ENCODE data around the gene NRL. TPM values are rescaled to one million over a fixed set of nuclear protein-coding genes. Genes with fewer than 3 reads are reported as not detected.

NRL gene
- total and polyA plus RNA-seq, 2 donors from 2014 or later, result 4.9 to 5.5 TPM

- intact Hi-C loops (cut with DNase I), result no loop called here
- no peaks in the 10 kb centered on the region for H3K36me3 ChIP-seq (ENCODE audit: control insufficient read depth in 2 of 3, insufficient read depth in 3 of 3, low read length in 3 of 3)
- no peak within 1 kb of the TSS for H3K9ac ChIP-seq (ENCODE audit: low read length in 3 of 3)
- DNase-seq, result peak in 3 of 5 donors; percentile 18 to 78 (median 20)
- peaks cover 0 to 18% (median 13%) of the 10 kb centered on the region in 3 donors for H3K4me1 ChIP-seq (ENCODE audit: control insufficient read depth in 2 of 3, insufficient read depth in 2 of 3, low read depth in 1 of 3, low read length in 3 of 3)
- H3K27ac ChIP-seq (ENCODE audit: low read depth in 2 of 2, low read length in 2 of 2), result peak within 1 kb of the TSS; percentile 58 to 90
- TF ChIP-seq, protein P1, sequence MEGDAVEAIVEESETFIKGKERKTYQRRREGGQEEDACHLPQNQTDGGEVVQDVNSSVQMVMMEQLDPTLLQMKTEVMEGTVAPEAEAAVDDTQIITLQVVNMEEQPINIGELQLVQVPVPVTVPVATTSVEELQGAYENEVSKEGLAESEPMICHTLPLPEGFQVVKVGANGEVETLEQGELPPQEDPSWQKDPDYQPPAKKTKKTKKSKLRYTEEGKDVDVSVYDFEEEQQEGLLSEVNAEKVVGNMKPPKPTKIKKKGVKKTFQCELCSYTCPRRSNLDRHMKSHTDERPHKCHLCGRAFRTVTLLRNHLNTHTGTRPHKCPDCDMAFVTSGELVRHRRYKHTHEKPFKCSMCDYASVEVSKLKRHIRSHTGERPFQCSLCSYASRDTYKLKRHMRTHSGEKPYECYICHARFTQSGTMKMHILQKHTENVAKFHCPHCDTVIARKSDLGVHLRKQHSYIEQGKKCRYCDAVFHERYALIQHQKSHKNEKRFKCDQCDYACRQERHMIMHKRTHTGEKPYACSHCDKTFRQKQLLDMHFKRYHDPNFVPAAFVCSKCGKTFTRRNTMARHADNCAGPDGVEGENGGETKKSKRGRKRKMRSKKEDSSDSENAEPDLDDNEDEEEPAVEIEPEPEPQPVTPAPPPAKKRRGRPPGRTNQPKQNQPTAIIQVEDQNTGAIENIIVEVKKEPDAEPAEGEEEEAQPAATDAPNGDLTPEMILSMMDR (IDR thresholded peaks at IDR 0.05; ENCODE audit: borderline replicate concordance, extremely low read depth, insufficient read depth), result no peak
- no peaks in the 10 kb centered on the region for H3K27me3 ChIP-seq (ENCODE audit: control insufficient read depth, insufficient read depth, low read length)
- H3K4me3 ChIP-seq (ENCODE audit: low read length in 3 of 3), result no peak within 1 kb of the TSS
- FAIRE-seq, result no peak
- no peaks in the 10 kb centered on the region for H3K9me3 ChIP-seq (ENCODE audit: control insufficient read depth in 2 of 3, insufficient read depth in 1 of 3, low read length in 3 of 3)
Measured at GRCh38 chr14:24130380-24130716, 15.6 kb upstream of the NRL start, which contains the start of gene FITM1. Gene FITM1, plus strand, starts transcription at chr14:24130659. Its CDS starts 905 bp downstream, at chr14:24131564.

DNA sequence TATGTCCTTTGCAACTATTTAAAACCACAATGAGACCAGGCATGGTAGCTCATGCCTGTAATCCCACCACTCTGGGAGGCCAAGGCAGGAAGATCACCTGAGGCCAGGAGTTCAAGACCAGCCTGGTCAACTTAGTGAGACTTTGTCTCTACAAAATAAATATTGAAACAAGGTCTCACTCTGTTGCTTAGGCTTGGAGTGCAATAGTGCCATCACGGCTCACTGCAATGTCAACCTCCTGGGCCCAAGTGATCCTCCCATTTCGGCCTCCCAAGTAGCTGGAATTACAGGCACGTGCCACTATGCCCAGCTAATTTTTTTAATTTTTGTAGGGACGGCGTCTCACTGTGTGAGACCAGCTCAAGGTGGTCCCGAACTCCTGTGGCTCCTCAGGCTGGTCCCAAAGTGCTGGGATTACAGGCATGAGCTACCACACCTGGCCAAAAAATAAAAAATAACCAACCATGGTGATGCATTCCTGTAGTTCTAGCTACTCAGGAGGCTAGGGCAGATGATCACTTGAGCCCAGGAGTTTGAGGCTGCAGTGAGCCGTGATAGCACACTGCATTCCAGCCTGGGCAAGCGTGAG lies 14.8 kb upstream of the NRL start:
- no peak for FAIRE-seq

DNA sequence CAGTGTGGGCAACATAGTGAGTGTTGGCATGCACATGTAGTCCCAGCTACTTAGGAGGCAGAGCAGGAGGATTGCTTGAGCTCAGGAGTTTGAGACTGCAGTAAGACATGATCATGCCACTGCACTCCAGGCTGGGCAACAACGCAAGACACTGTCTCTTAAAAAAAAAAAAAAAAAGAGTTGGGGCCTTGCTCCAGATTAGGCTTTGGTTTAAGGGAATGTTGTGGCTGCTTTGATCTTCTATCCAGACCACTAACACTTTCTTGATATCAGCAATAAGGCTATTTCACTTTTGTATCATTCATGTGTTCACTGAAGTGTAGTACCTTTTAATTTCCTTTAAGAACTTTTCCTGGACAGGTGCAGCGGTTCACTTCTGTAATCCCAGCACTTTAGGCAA lies 12.9 kb upstream of the NRL start:
- Histone ChIP-seq H3K27ac (ENCODE audit: low read depth in 2 of 2, low read length in 2 of 2) (no peak overlapping the region), H3K4me1 (ENCODE audit: control insufficient read depth in 2 of 3, insufficient read depth in 2 of 3, low read depth in 1 of 3, low read length in 3 of 3) (peaks cover 0 to 16% (median 10%) of the 10 kb centered on the region in 3 donors), H3K4me3 (ENCODE audit: low read length in 3 of 3) (no peak overlapping the region), H3K9me3 (ENCODE audit: control insufficient read depth in 2 of 3, insufficient read depth in 1 of 3, low read length in 3 of 3) (no peaks in the 10 kb centered on the region), H3K27me3 (ENCODE audit: control insufficient read depth, insufficient read depth, low read length) (no peaks in the 10 kb centered on the region), H3K36me3 (ENCODE audit: control insufficient read depth in 2 of 3, insufficient read depth in 3 of 3, low read length in 3 of 3) (peaks cover 0 to 13% (median 10%) of the 10 kb centered on the region in 3 donors), H3K9ac (ENCODE audit: low read length in 3 of 3) (no peak overlapping the region)
- intact Hi-C loops (cut with DNase I), result no loop called here
- no peak for FAIRE-seq
- TF ChIP-seq, protein P1 (IDR thresholded peaks at IDR 0.05; ENCODE audit: borderline replicate concordance, extremely low read depth, insufficient read depth), result no peak
- DNase-seq, result no peak

More for the DNA sequence above, 14.8 kb upstream of the NRL start:
- Histone ChIP-seq H3K4me3 (ENCODE audit: low read length in 3 of 3) (no peak overlapping the region), H3K27me3 (ENCODE audit: control insufficient read depth, insufficient read depth, low read length) (no peaks in the 10 kb centered on the region), H3K27ac (ENCODE audit: low read depth in 2 of 2, low read length in 2 of 2) (no peak overlapping the region), H3K4me1 (ENCODE audit: control insufficient read depth in 2 of 3, insufficient read depth in 2 of 3, low read depth in 1 of 3, low read length in 3 of 3) (peaks cover 0 to 17% (median 10%) of the 10 kb centered on the region in 3 donors), H3K36me3 (ENCODE audit: control insufficient read depth in 2 of 3, insufficient read depth in 3 of 3, low read length in 3 of 3) (no peaks in the 10 kb centered on the region), H3K9ac (ENCODE audit: low read length in 3 of 3) (no peak overlapping the region), H3K9me3 (ENCODE audit: control insufficient read depth in 2 of 3, insufficient read depth in 1 of 3, low read length in 3 of 3) (no peaks in the 10 kb centered on the region)
- intact Hi-C loops (cut with DNase I), result no loop called here
- no peak for DNase-seq
- TF ChIP-seq, protein P1 (IDR thresholded peaks at IDR 0.05; ENCODE audit: borderline replicate concordance, extremely low read depth, insufficient read depth), result no peak
